Stimulated activated CD8-positive, alpha-beta memory T cell treated with anti-CD3 and anti-CD28 coated beads, Interleukin-7, amount 100 ng/mL, for 48 hours (primary cell): ENCODE measurements around the gene ARMC7.
"Not testable (repeated sequence)": the region's sequence is repeated elsewhere in the genome, so short reads cannot be mapped to it uniquely, and the experiment has no call there.

Experiments used
- DNase-seq, 2 donors: peaks; one replicate each; pipeline ENCODE4 v3.0.0-alpha.2; 2020; ENCODE audit warnings: low read depth in 1 of 2; ENCODE audit errors: extremely low read depth in 1 of 2

Gene ARMC7

DNA sequence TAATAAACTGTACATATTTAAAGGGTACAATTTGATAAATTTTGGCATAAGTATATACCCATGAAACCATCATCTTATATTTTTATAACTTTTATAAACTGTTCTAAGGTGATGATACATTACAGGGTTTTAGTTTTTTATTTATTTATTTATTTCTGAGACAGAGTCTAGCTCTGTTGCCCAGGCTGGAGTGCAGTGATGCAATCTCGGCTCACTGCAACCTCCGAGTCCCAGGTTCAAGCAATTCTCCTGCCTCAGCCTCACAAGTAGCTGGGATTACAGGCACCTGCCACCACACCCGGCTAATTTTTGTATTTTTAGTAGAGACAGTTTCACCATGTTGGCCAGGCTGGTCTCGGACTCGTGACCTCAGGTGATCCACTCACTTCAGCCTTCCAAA, 18.2 kb downstream of the ARMC7 start:
- DNase-seq: not testable (repeated sequence)

DNA sequence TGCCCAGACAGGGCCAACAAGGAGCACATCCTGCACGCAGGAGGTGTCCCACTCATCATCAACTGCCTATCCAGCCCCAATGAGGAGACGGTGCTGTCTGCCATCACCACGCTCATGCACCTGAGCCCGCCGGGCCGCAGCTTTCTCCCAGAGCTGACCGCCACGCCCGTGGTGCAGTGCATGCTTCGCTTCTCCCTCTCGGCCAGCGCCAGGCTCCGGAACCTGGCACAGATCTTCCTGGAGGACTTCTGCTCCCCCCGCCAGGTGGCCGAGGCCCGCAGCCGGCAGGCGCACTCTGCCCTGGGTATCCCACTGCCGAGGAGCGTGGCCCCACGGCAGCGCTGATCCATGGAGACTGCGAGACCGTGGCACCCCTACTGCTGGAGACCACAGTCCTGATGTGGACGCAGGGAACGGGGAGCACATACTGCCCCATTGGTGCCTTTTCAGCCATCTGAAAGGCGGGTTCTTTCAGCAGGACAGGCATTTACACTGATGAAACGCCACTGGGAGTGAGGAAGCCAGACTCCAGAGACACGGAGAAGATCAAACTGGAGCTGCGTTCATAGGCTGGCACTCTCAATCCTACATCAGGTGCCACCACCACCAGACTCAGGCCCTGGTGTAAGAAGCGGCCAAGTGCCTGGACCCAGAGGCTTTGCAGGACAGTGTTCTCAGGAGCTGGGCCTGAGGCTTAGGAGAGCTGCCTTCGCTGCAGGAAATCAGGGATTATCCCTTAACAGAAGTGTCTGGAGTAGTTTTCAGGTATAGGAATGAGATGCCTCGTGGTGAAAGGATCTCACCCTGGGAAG, 19.1 kb downstream of the ARMC7 start:
- DNase-seq: no peak

DNA sequence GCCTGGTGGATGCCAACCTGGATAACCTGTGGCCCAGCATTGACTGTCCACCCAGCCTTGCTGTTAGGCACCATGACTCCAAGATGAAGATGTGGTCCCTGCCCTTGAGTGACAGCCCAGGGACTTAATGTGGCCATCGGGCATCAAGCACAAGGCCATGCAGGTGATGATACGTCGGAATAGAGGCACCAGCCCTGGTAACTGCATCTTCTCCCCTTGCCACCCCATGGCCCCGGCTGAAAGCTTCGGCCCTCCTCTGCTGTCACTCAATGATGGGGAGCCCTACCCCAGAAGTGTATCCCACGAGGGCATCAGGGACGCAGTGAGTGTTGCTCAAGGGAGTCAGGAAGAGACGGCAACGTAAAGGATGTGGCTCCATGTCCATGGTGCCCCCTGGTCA, 19.8 kb downstream of the ARMC7 start:
- no peak for DNase-seq

DNA sequence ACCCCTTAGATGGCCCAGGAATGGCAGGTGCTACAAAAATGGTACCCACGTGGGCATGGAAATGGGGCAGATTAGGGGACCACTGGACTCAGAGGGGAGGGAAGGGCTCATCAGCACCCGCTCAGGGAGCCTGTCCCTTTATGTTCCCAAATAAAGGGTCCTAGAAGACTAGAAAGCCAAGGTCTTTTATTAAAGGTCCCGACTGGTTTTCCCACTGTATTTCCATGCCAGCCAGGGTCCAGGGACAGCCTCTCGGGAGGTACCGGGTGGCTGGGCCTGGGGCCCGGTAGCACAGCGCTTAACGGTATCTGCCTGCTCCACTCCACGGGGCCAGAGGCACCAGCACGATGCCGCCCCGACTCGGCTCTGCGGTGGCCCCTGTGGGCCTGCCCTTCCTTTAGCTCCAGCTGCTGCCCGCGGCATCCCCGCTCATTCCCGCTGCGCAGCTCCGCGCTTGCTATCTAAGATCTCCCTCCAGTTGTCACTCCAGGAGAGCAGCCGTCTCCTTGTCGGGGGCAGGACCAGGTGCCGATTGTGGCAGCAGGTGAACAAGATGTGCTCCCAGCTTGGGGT, 20.4 kb downstream of the ARMC7 start:
- DNase-seq: no peak

DNA sequence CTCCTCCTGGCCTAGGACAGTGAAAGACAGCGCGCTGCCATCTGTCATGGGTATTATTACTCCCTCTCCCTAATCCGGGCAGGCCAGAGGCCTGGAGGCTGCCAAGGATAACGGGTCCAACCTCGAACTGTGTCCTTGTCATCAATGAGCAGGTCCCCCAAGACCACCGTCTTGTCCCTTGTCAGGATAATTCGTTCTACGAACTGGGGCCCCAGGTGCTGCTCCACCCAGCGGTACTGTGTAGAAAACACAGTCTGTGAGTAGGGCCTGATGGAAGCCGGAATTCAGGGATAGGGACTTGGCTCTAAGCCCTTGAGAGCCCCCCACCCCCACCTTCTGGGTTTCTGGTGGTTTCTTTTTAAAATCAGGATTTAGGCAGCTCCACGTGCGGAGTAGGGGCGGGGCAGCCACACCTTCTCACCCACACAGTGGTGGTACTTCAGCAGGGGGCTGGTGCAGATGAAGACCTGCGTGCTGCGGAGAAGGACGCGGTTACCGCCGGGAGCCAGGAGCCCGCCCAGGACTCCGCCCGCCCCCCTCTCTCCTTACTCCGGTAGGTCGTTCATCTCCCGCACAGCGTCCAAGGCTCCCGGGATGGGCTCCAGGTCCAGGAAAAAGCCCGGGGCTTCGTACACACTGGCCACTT, 21.0 kb downstream of the ARMC7 start:
- DNase-seq: peak; percentile 20 to 37

DNA sequence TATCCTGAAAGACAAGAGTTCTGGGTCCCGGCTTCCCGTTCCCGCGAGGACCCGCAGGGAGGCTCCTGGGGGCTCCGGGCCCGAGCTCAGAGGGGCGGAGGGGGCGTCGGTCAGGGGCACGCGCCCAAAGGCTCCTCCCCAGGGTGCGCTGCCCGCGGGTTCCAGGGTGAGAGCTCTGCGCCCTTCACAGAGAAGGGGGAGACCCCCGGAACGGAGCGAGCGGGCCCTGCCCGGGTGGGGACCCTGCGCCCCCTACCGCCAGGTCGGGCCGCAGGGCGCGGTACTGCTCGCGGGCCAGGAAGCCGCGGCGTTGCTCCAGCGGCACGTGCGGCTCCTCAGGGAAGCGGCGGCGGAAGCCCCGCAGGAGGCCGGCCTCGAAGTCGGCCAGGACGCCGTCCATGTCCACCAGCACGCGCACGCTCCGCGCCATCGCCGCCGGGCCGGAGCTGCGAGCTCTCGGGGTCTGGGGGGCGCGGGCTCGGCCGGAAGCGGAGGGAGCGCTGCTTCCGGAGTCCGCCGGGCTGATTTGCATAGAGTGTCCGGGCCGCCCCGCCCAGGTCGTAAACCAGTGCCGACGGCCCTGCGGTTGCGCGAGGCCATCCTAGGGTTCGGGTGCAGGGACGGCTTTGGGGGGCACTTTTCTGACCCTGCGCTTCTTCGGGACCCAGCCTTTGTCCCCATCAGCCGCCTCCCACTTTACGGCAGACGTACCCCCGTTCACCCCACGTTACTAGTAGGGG, 21.7 kb downstream of the ARMC7 start, which contains the start of gene NT5C:
NT5C (minus strand) TSS at position 465 of the 740 bp plus-strand sequence; CDS start at position 430, 35 bp downstream.
- DNase-seq: peak; percentile 73

DNA sequence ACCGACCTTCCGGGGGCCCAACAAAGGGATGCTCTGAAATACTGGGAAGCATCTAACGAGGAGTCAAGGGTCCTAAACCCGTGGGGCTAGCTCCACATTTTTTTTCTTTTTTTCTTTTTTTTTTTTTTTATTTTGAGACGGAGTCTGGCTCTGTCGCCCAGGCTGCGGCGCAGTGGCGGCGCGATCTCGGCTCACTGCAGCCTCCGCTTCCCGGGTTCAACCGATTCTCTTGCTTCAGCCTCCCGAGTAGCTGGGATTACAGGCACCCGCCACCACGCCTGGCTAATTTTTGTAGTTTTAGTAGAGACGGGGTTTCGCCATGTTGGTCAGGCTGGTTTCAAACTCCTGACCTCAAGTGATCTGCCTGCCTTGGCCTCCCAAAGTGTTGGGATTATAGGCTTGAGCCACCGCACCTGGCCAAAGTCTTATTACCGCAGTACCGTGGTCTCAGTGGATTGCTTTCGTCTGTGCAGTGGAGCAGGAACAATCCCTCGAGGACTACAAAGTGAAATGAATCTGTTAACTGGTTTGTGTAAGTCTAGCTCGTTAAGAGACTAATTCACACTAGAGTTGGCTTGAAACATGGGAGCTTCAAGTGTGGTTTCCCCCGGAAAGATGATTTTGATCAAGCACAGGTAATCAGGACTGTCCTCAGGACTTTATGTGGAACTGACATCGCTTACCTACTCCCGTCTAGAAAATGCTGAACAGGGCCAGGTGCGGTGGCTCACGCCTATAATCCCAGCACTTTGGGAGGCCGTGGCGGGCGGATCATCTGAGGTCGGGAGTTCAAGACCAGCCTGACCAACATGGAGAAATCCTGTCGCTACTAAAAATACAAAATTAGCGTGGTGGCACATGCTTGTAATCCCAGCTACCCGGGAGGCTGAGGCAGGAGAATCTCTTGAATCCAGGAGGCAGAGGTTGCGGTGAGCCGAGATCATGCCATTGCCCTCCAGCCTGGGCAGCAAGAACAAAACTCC, 22.5 kb downstream of the ARMC7 start:
- DNase-seq: not testable (repeated sequence)

DNA sequence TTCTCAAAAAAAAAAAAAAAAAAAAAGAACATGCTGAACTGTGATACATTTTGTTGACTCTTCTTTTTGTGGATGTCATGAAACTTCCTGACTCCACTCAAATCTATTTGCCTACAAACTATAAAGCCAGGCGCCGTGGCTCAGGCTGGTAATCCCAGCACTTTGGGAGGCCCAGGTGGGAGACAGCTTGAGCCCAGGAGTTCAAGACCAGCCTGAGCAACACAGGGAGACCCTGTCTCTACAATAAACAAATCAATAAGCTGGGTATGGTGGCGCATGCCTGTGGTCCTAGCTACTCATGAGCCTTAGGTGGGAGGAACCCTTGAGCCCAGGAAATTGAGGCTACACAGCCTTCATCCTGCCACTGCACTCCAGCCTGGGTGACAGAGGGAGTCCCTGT, 23.2 kb downstream of the ARMC7 start:
- no peak for DNase-seq

DNA sequence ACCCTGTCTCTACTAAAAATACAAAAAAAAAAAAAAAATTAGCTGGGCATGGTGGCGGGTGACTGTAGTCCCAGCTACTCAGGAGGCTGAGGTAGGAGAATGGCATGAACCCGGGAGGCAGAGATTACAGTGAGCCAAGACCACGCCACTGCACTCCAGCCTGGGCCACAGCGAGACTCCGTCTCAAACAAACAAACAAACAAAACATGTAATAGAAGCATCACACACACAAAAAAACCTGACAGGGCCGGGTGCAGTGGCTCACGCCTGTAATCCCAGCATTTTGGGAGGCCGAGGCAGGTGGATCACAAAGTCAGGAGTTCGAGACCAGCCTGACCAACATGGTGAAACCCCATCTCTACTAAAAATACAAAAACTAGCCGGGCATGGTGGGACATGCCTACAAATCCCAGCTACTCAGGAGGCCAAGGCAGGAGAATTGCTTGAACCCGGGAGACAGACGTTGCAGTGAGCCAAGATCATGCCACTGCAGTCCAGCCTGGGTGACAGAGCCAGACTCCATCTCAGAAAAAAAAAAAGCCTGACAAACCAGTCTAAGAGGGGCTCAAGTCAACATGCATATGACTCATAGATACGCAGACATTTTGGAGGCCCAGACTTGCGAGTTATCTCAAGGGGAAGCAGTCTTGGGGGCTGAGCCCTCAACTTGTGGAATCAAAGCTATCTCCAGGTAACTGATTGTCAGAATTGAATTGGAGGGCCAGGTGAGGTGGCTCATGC, 24.0 kb downstream of the ARMC7 start:
- not testable (repeated sequence) for DNase-seq

DNA sequence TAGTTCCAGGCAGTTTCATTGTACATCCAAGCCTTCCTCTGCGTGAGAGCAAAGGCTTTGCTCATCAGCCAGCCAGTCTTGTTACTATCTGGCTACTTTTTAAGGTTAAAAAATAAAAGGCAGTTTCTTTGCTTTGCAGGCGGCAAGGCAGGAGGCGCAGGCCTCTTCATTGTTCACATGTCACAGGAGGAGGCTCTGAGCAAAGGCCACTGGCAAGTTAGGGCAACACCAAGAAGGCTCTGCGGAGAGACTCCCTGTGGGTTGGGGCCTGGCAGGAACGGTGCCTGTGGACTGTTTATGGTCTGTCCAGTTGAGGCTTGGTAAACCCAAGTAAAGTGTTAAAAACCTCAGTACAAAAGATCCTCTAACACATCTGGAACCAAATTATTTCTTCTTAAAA, 25.7 kb downstream of the ARMC7 start:
- DNase-seq: no peak

DNA sequence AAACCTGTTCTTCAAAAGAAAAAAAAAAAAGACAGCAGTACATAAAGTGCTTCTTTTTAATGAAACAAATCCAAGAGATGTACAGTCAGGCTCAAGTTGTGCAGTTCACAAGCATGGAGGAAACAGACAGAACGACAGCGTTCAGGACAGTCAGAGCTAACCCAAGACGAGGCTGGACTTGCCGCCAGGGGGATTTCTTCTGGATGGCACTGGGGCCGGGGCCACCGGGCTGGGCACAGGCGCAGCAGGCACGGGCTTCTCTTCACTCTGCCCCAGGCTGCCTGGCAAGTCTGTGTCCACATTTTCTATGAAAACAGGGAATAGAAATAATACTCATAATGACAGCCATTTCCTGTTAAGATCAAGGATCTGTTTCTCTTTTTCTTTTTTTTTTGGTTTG, 26.2 kb downstream of the ARMC7 start:
- DNase-seq: no peak

DNA sequence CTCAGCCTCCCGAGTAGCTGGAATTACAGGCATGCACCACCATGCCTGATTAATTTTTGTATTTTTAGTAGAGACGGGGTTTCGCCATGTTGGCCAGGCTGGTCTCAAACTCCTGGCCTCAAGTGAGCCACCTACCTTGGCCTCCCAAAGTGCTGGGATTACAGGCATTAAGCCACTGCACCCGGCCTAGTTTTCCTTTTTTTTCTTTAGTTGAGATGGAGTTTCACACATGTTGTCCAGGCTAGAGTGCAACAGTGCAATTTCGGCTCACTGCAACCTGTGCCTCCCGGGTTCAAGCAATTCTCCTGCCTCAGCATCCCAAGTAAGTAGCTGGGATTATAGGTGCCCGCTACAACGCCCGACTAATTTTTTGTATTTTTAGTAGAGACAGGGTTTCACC, 28.0 kb downstream of the ARMC7 start:
- not testable (repeated sequence) for DNase-seq

DNA sequence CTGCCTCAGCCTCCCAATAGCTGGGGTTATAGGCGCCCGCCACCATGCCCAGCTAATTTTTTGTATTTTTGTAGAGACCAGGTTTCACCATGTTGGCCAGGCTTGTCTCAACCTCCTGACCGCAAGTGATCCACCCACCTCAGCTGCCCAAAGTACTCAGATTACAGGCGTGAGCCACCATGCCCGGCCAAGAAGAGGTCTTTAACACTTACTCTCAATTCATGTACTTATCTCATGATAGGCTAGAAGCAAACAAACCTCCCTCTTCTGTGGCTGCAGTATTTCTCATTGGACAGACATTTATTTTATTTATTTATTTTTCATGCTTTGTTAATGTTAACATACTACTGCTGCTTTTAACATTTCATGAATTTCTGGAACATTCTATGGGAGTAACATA, 28.8 kb downstream of the ARMC7 start:
- no peak for DNase-seq

DNA sequence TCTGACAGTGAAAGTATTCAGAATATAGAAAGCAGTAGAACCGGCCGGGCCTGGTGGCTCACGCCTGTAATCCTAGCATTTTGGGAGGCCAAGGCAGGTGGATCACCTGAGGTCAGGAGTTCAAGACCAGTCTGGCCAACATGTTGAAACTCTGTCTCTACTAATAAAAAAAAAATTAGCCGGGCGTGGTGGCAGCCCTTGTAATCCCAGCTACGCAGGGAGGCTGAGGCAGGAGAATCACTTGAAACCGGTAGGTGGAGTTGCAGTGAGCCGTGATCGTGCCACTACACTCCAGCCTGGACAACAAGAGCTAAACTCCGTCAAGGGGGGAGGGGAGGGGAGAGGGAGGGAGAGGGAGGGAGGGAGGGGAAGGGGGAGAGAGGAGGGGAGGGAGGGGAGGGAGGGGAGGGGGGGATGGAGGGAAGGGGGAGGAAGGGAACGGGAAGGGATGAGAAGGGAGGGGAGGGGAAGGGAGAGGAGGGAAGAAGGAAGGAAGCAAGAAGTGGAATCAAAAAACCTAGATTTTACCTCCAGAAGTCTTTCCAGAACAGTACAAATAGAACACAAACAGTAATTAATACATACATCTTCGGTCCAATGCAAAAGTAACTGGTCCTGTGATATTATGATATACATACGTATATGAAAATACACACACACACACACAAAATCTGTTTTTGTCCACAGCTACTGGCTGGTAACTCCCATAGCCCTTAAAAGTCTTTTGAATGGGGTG, 32.6 kb downstream of the ARMC7 start:
- DNase-seq: no peak

DNA sequence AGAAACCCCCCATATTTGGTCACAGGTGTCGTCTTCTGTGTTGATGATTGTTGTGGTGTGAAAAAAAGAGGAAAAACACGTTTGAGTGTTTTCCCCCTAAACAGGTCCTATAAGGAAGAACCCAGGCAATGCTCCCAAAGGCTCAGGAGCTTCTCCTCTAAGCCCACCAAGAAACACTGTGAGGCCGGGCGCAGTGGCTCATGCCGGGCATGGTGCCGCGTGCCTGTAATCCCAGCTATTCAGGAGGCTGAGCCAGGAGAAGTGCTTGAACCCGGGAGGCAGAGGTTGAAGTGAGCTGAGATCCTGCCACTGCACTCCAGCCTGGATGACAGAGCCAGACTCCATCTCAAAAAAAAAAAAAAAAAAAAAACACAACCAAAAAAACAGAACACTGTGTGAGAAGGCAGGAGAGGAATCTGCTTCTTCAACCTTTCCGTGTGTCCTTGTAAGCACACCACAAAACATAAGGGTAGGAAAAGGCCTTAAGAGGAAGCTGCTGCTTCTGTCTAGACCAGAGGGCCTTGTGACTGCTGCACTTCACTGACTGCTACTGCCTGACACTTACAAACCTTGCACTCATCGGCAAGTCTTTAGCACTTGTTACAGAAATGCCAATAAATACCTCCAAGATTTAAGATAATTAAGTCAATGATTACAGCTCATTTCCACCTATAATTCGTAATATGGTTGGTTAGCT, 35.2 kb downstream of the ARMC7 start:
- no peak for DNase-seq

DNA sequence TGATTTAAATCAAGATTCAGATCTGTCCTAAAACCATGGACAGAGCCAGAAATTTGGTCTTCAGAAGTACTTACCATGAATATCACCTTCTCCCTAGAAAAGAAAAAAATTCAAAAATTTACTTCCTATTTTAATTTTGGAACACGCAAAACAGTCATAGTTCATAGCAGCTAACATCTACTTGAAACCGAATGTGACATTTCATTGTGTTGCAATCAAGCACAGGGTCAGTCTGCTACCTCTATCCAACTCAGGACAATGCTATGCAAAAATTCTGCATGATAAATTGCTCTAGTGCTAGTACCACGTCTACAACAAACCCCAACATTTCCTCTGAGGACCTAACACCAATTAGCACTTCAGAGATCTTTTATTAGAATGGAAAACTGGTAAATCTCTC, 36.8 kb downstream of the ARMC7 start:
- DNase-seq: no peak

DNA sequence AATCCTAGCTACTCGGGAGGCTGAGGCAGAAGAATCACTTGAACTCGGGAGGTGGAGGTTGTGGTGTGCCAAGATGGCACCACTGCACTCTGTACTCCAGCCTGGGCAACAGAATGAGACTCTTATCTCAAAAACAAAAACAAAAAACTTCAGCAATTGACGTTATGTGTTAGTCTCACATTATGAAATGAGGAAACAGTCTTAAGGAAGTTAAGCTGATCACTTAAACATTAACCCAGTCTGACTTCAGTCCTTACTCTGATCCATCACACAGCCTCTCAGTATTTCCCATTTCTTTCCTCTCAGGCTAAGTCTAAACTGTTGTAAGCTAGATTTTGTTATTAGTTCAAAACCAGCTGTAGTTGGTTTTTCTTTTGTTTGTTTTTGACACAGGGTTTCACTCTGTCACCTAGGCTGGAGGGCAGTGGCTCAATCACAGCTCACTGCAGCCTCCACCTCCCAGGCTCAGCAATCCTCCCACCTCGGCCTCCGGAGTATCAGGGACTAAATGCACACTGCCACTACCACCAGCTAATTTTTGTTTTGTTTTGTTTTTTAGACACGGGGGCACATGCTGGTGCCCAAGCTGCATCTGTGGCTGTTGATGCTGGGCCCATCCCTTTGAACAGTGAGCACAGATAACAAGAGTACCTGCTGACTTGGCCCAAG, 38.2 kb downstream of the ARMC7 start:
- DNase-seq: no peak

DNA sequence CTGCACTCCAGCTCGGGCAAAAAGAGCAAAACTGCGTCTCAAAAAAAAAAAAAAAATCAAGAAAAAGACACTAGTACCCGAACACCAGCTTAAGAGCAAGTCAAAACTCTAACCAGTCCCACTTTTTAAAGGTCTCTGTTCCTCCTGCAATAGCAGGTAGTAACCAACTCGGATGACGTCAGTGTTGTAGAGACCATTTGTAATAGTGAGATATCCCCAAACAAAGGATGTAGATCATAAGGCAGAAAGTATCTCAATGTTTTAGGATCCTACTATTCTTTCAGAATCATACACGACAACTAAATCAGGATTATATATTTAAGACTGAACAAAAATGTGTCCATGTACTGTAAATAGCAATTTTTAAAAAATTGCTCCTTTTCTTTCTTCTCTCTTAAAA, 42.2 kb downstream of the ARMC7 start:
- DNase-seq: no peak
